Posterior vena cava (tissue), 2 donors: ENCODE data around the gene PRCC. TPM values are rescaled to one million over a fixed set of nuclear protein-coding genes. Genes with fewer than 3 reads are reported as not detected.
A peak's percentile ranks its signal among the peaks of the same experiment; 100 is the strongest.

ENCODE experiments used
- DNase-seq: peaks from one replicate; pipeline ENCODE4 v3.0.0-alpha.2; 2020; ENCODE audit warnings: low spot score
- intact Hi-C, 2 donors: fragments of 100-400 bp; cut with DNase I; formaldehyde crosslinking; loops; one replicate each; pipeline versions ENCODE4 v1.14.1 to v1.14.2; 2022 to 2023
- total RNA-seq, 2 donors: library from RNA; stranded (reverse); fragmentation: NEBNext Ultra II Directional; extraction: Animal tissue kit (Norgen Biotek cat#: 25700); gene quantifications; one replicate each; pipeline ENCODE4 v1.2.1, GENCODE V29; 2021
- donor health status: DM: yes; HTN: yes; CAD: no.
- donor health status: DM: yes; HTN: yes; CAD: no.

Gene PRCC
- total RNA-seq, 2 donors from 2014 or later, result 44.3 to 48.6 TPM

- intact Hi-C loops, result no loop called here
- no peak for DNase-seq
Measured at GRCh38 chr1:156742801-156743200, 24.5 kb upstream of the PRCC start.

GRCh38 chr1:156743367-156744302 is 23.7 kb upstream of the PRCC start:
- intact Hi-C loops, result no loop called here
- DNase-seq, result no peak

GRCh38 chr1:156744344-156744743 is 23.0 kb upstream of the PRCC start:
- intact Hi-C loops, result no loop called here
- DNase-seq, result peak; percentile 65

- peak; percentile 58 for DNase-seq
- intact Hi-C loops, result no loop called here
Measured at GRCh38 chr1:156744786-156745419, 22.4 kb upstream of the PRCC start.

GRCh38 chr1:156745881-156746280 is 21.5 kb upstream of the PRCC start:
- intact Hi-C loops, result no loop called here
- no peak for DNase-seq

GRCh38 chr1:156746406-156746727 is 21.0 kb upstream of the PRCC start:
- no peak for DNase-seq
- intact Hi-C loops, result no loop called here

- intact Hi-C loops, result no loop called here
Measured at GRCh38 chr1:156746728-156747631, 20.4 kb upstream of the PRCC start.

GRCh38 chr1:156747742-156748669 is 19.3 kb upstream of the PRCC start:
- peak; percentile 67 for DNase-seq
- intact Hi-C loops, result no loop called here

More at GRCh38 chr1:156746728-156747631, 20.4 kb upstream of the PRCC start:
- peak; percentile 97 for DNase-seq

- intact Hi-C loops, result no loop called here
- DNase-seq, result peak; percentile 88
Measured at GRCh38 chr1:156748670-156749418, 18.5 kb upstream of the PRCC start.

GRCh38 chr1:156749419-156750118 is 17.8 kb upstream of the PRCC start:
- intact Hi-C loops, result no loop called here
- peak; percentile 57 for DNase-seq

GRCh38 chr1:156750191-156750672 is 17.1 kb upstream of the PRCC start:
- intact Hi-C loops, result no loop called here
- DNase-seq, result peak; percentile 76

GRCh38 chr1:156750711-156751450 is 16.5 kb upstream of the PRCC start:
- intact Hi-C loops, result no loop called here
- no peak for DNase-seq

- intact Hi-C loops, result no loop called here
- no peak for DNase-seq
Measured at GRCh38 chr1:156751451-156751756, 15.9 kb upstream of the PRCC start, which contains the start of gene HDGF. Gene HDGF (minus strand): TSS chr1:156751675. CDS start chr1:156751429, 246 bp downstream.

GRCh38 chr1:156751757-156752481 is 15.4 kb upstream of the PRCC start:
- intact Hi-C loops, result no loop called here
- DNase-seq, result peak; percentile 99

- no peak for DNase-seq
- intact Hi-C loops, result no loop called here
Measured at GRCh38 chr1:156752843-156753482, 14.4 kb upstream of the PRCC start.

- intact Hi-C loops, result no loop called here
Measured at GRCh38 chr1:156754219-156754618, 13.1 kb upstream of the PRCC start.

More at GRCh38 chr1:156754219-156754618, 13.1 kb upstream of the PRCC start:
- DNase-seq, result peak; percentile 19
